Natural killer cell (primary cell): ENCODE results near the gene TULP4. TPM values are rescaled to one million over a fixed set of nuclear protein-coding genes. Genes with fewer than 3 reads are reported as not detected.

Source experiments
- ATAC-seq, 3 donors: fragments of 150-1000 bp in 2 of 3; fragments of 200-7000 bp in 1 of 3; cut with Tn5 transposase; 1 replicate in 1 of 3; 2 replicates in 2 of 3; pipeline ENCODE4 v1.10.0; 2021; ENCODE audit warnings: mild to moderate bottlenecking in 2 of 3, moderate library complexity in 2 of 3
- DNase-seq, 2 donors: peaks; one replicate each; pipeline versions ENCODE4 v3.0.0 to v3.0.0-alpha.2; 2013 to 2021; ENCODE audit warnings: mixed read lengths in 1 of 2
- H3K27ac ChIP-seq: one replicate; pipeline ENCODE4 v1.5.1; 2013; ENCODE audit warnings: mild to moderate bottlenecking, low read length
- H3K27me3 ChIP-seq: one replicate; pipeline ENCODE4 v1.6.1; 2013; ENCODE audit warnings: low read length; ENCODE audit not compliant: control insufficient read depth, insufficient read depth
- H3K36me3 ChIP-seq: one replicate; pipeline ENCODE4 v1.6.1; 2013; ENCODE audit warnings: low read length; ENCODE audit not compliant: control insufficient read depth, insufficient read depth
- H3K4me1 ChIP-seq: one replicate; pipeline ENCODE4 v1.6.1; 2013; ENCODE audit warnings: low read length; ENCODE audit not compliant: control insufficient read depth, insufficient read depth
- H3K4me3 ChIP-seq: one replicate; pipeline ENCODE4 v1.5.1; 2013; ENCODE audit warnings: low read length
- H3K9me3 ChIP-seq: one replicate; pipeline ENCODE4 v1.6.1; 2013; ENCODE audit warnings: low read length; ENCODE audit not compliant: control insufficient read depth, insufficient read depth
- H3K27ac Mint-ChIP-seq, 2 donors: one replicate each; pipeline ENCODE4 v1.8.0; 2022; ENCODE audit warnings: mild to moderate bottlenecking in 2 of 2, mixed read lengths in 2 of 2, moderate library complexity in 1 of 2
- H3K27me3 Mint-ChIP-seq, 2 donors: one replicate each; pipeline ENCODE4 v1.8.0; 2022; ENCODE audit warnings: low read depth in 2 of 2, mixed read lengths in 2 of 2
- H3K36me3 Mint-ChIP-seq: one replicate; pipeline ENCODE4 v1.8.0; 2022; ENCODE audit warnings: mixed read lengths
- H3K4me1 Mint-ChIP-seq, 2 donors: one replicate each; pipeline ENCODE4 v1.8.0; 2022; ENCODE audit warnings: mixed read lengths in 2 of 2
- H3K4me3 Mint-ChIP-seq: one replicate; pipeline ENCODE4 v1.8.0; 2022; ENCODE audit warnings: mild to moderate bottlenecking, moderate library complexity, mixed read lengths
- H3K9me3 Mint-ChIP-seq, 2 donors: one replicate each; pipeline ENCODE4 v1.8.0; 2022; ENCODE audit warnings: mixed read lengths in 2 of 2
- WGBS: methylation state at CpG from one replicate; pipeline ENCODE4 v1.1.7; 2013; ENCODE audit warnings: missing lambda C conversion rate; ENCODE audit not compliant: insufficient coverage; 5-methylcytosine and 5-hydroxymethylcytosine counted together
- intact Hi-C: fragments of 100-400 bp; cut with micrococcal nuclease; formaldehyde crosslinking; loops from one replicate; pipeline ENCODE4 v1.14.2; 2022
- total RNA-seq, 4 donors: library from RNA; stranded (reverse); fragments of 120-200 nt in 1 of 4; gene quantifications; one replicate each; pipeline versions ENCODE4 v1.2.3 to v1.2.4, GENCODE V29; 2013 to 2022
- TF ChIP-seq, protein P1 (sequence below): fragments of 200-600 bp; IDR thresholded peaks from one replicate; pipeline ENCODE4 v1.8.0; 2022; ENCODE audit warnings: antibody characterized with exemption

TULP4 gene
- total RNA-seq, 3 donors from 2014 or later (not counting 1 experiment from before 2014, with no cell fraction given), result 75.2 to 89.5 (median 88.3) TPM

DNA sequence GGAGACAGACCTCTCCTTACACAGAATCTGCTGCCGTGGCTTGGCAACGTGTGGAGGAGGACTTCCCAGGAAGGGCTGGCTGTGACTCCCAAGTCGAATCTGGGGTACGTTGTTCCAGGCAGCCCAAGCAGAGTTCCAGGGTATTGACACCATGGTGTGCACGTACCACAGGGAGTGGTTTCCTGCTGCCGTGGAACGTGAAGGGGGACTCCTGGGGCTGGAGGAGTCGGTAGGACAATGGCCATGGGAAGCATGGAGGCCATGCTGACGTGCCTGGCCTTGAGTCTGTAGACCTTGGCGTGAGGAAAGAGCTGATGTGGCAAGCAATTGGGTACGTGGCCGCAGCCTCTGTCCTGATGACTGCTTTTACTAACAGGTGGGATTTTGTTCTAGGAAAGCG lies 119.3 kb downstream of the TULP4 start:
- no peak overlapping the region for H3K27ac Mint-ChIP-seq
- TF ChIP-seq, protein P1, sequence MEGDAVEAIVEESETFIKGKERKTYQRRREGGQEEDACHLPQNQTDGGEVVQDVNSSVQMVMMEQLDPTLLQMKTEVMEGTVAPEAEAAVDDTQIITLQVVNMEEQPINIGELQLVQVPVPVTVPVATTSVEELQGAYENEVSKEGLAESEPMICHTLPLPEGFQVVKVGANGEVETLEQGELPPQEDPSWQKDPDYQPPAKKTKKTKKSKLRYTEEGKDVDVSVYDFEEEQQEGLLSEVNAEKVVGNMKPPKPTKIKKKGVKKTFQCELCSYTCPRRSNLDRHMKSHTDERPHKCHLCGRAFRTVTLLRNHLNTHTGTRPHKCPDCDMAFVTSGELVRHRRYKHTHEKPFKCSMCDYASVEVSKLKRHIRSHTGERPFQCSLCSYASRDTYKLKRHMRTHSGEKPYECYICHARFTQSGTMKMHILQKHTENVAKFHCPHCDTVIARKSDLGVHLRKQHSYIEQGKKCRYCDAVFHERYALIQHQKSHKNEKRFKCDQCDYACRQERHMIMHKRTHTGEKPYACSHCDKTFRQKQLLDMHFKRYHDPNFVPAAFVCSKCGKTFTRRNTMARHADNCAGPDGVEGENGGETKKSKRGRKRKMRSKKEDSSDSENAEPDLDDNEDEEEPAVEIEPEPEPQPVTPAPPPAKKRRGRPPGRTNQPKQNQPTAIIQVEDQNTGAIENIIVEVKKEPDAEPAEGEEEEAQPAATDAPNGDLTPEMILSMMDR, result no peak
- WGBS, result 92% methylated on average over 13 of the region's 13 CpGs
- H3K4me1 Mint-ChIP-seq, result no peaks in the 10 kb centered on the region
- DNase-seq (no peak), ATAC-seq (no peak)
- H3K4me1 ChIP-seq, result no peaks in the 10 kb centered on the region
- no peaks in the 10 kb centered on the region for H3K9me3 ChIP-seq
- H3K4me3 Mint-ChIP-seq, result no peak overlapping the region
- H3K27ac ChIP-seq, result no peak overlapping the region
- intact Hi-C loops, result no loop called here
- H3K4me3 ChIP-seq, result no peak overlapping the region
- no peaks in the 10 kb centered on the region for H3K36me3 ChIP-seq
- no peaks in the 10 kb centered on the region for H3K36me3 Mint-ChIP-seq
- no peaks in the 10 kb centered on the region for H3K9me3 Mint-ChIP-seq
- no peaks in the 10 kb centered on the region for H3K27me3 ChIP-seq
- no peaks in the 10 kb centered on the region for H3K27me3 Mint-ChIP-seq

DNA sequence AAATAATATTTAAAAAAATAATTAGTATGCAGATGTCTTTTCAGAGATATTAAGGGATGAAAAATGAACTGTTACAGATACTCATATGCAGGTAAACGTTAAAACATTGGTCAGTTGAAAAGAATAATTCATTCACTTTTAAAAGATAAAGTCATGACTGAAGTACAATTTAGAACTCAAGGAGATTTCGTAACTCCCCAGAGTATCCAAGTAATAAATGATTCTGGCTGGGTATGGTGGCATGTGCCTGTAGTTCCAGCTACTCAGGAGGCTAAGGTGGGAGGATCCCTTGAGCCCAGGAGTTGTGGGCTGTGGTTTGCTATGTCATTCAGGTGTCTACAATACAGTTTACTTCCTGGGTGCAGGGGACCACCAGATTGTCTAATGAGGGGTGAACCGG lies 125.3 kb downstream of the TULP4 start:
- 100% methylated on average over 2 of the region's 3 CpGs for WGBS
- peaks cover 0 to 4% of the 10 kb centered on the region in 2 donors for H3K4me1 Mint-ChIP-seq
- no peak for ATAC-seq
- TF ChIP-seq, protein P1, result no peak
- intact Hi-C loops, result no loop called here
- H3K27me3 Mint-ChIP-seq, result no peaks in the 10 kb centered on the region
- H3K27ac ChIP-seq, result no peak overlapping the region
- H3K4me3 Mint-ChIP-seq, result no peak overlapping the region
- no peaks in the 10 kb centered on the region for H3K36me3 ChIP-seq
- DNase-seq, result no peak
- H3K9me3 ChIP-seq, result no peaks in the 10 kb centered on the region
- H3K4me3 ChIP-seq, result no peak overlapping the region
- no peaks in the 10 kb centered on the region for H3K4me1 ChIP-seq
- H3K27me3 ChIP-seq, result no peaks in the 10 kb centered on the region
- no peaks in the 10 kb centered on the region for H3K9me3 Mint-ChIP-seq
- H3K36me3 Mint-ChIP-seq, result no peaks in the 10 kb centered on the region
- no peak overlapping the region for H3K27ac Mint-ChIP-seq

DNA sequence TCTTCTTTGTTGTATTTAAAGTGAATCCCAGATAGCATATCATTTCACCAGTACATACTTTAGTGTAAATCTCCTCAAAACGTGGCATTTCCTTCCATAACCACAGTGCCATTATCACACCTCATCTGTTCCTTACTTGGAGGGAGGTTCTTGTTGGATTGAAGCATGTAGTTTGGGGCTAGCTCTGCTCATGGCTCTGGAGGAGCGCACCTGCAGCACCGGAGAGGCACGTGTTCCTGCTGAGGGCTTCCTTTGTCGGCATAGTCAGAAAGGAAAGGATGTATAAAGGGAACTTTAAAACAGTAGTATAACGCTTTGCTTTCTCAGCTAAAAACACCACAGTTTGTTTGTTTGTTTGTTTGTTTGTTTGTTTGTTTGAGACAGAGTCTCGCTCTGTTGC lies 126.0 kb downstream of the TULP4 start:
- no peak overlapping the region for H3K4me3 ChIP-seq
- Mint-ChIP-seq H3K4me1 (peaks cover 0 to 4% of the 10 kb centered on the region in 2 donors), H3K36me3 (no peaks in the 10 kb centered on the region), H3K9me3 (no peaks in the 10 kb centered on the region), H3K27me3 (no peaks in the 10 kb centered on the region), H3K27ac (no peak overlapping the region), H3K4me3 (no peak overlapping the region)
- no peaks in the 10 kb centered on the region for H3K36me3 ChIP-seq
- H3K9me3 ChIP-seq, result no peaks in the 10 kb centered on the region
- WGBS, result 87% methylated on average over 6 of the region's 7 CpGs
- H3K4me1 ChIP-seq, result no peaks in the 10 kb centered on the region
- TF ChIP-seq, protein P1, result no peak
- intact Hi-C loops, result no loop called here
- H3K27ac ChIP-seq, result no peak overlapping the region
- ATAC-seq (no peak), DNase-seq (no peak)
- H3K27me3 ChIP-seq, result no peaks in the 10 kb centered on the region

DNA sequence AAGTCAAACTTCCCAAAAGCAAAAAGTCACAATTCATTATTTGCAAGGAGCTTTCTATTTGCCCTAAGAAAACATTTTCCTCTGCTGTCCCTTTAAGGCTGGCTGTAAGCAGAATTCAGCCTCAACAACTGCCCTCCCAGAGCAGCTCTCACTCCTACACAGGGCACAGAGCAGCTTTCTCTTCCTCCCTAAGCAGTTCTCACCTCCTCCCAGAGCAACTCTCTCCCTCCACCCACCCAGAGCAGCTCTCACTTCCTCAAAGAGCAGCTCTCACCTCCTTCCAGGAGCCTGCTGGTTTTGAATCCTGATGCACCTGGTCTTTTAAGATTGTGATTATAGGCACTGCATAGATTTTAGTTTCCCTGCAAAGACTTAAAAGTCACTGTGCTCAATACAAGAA lies 127.0 kb downstream of the TULP4 start:
- Histone ChIP-seq H3K27ac (no peak overlapping the region), H3K27me3 (no peaks in the 10 kb centered on the region), H3K36me3 (no peaks in the 10 kb centered on the region), H3K4me3 (no peak overlapping the region), H3K4me1 (no peaks in the 10 kb centered on the region), H3K9me3 (no peaks in the 10 kb centered on the region)
- H3K27me3 Mint-ChIP-seq, result no peaks in the 10 kb centered on the region
- no peak overlapping the region for H3K4me3 Mint-ChIP-seq
- H3K36me3 Mint-ChIP-seq, result no peaks in the 10 kb centered on the region
- TF ChIP-seq, protein P1, result no peak
- DNase-seq (no peak), ATAC-seq (peak in 1 of 3 donors; percentile 51)
- intact Hi-C loops, result no loop called here
- H3K4me1 Mint-ChIP-seq, result peaks cover 0 to 4% of the 10 kb centered on the region in 2 donors
- H3K9me3 Mint-ChIP-seq, result no peaks in the 10 kb centered on the region
- H3K27ac Mint-ChIP-seq, result no peak overlapping the region
